Measurements from ENCODE around the gene MIAT. TPM values are rescaled to one million over a fixed set of nuclear protein-coding genes. Genes with fewer than 3 reads are reported as not detected.
"Not testable (repeated sequence)": the region's sequence is repeated elsewhere in the genome, so short reads cannot be mapped to it uniquely, and the experiment has no call there.

MIAT gene
- total RNA-seq, 1 donor from 2014 or later = 1.4 TPM

DNA sequence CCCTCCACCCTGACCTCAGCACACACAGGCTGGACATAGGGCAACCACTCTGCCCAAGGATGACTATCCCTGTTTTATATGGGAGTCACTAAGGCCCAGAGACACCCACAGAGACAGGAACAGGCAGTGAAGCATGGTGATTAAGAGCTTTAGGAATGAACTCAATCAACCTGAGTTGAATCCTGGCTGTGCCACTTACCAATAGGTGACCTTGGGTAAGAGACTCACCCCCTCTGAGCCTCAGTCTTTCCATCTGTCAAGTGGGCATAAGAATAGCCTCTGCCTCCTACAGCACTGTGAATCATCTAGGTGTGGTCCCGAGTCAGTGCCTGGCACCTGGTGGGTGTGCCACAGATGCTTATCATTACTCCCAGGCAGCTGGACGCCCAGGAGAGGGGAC, 46.4 kb upstream of the MIAT start:
- no peaks in the 10 kb centered on the region for H3K4me1 Mint-ChIP-seq (ENCODE audit: low read depth)
- no peaks in the 10 kb centered on the region for H3K36me3 Mint-ChIP-seq (ENCODE audit: insufficient read depth)
- DNase-seq (ENCODE audit: low spot score, unreplicated experiment) = no peak
- no peak overlapping the region for H3K4me3 Mint-ChIP-seq (ENCODE audit: low read depth)
- no peaks in the 10 kb centered on the region for H3K9me3 Mint-ChIP-seq (ENCODE audit: low read depth)
- TF ChIP-seq, protein P1, sequence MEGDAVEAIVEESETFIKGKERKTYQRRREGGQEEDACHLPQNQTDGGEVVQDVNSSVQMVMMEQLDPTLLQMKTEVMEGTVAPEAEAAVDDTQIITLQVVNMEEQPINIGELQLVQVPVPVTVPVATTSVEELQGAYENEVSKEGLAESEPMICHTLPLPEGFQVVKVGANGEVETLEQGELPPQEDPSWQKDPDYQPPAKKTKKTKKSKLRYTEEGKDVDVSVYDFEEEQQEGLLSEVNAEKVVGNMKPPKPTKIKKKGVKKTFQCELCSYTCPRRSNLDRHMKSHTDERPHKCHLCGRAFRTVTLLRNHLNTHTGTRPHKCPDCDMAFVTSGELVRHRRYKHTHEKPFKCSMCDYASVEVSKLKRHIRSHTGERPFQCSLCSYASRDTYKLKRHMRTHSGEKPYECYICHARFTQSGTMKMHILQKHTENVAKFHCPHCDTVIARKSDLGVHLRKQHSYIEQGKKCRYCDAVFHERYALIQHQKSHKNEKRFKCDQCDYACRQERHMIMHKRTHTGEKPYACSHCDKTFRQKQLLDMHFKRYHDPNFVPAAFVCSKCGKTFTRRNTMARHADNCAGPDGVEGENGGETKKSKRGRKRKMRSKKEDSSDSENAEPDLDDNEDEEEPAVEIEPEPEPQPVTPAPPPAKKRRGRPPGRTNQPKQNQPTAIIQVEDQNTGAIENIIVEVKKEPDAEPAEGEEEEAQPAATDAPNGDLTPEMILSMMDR (IDR thresholded peaks at IDR 0.05; ENCODE audit: unreplicated experiment) = no peak
- H3K27ac Mint-ChIP-seq = no peak overlapping the region
- peaks cover 39% of the 10 kb centered on the region for H3K27me3 Mint-ChIP-seq

DNA sequence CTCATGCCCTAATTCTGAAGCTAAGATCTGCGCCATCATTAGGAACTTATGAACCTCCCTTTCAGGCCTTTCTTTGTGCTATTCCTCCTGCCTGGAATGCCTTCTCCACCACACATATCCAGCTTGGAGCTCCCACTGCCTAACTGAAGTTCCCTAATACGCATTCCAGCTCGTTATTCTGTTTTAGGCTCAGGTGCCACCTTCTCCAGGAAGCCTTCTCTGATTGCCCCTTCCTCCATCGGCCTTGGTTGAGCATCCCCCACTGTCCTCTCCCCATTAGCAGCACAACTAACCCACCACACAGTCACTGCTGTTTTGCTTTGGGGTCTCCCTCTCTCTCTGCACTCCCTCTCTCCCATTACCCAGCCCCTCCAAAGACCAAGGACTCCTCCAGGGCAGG, 44.7 kb upstream of the MIAT start:
- Mint-ChIP-seq H3K27ac (no peak overlapping the region), H3K4me3 (ENCODE audit: low read depth) (no peak overlapping the region), H3K36me3 (ENCODE audit: insufficient read depth) (no peaks in the 10 kb centered on the region), H3K27me3 (peaks cover 54% of the 10 kb centered on the region), H3K4me1 (ENCODE audit: low read depth) (no peaks in the 10 kb centered on the region), H3K9me3 (ENCODE audit: low read depth) (no peaks in the 10 kb centered on the region)
- no peak for DNase-seq (ENCODE audit: low spot score, unreplicated experiment)
- TF ChIP-seq, protein P1 (IDR thresholded peaks at IDR 0.05; ENCODE audit: unreplicated experiment) = no peak

DNA sequence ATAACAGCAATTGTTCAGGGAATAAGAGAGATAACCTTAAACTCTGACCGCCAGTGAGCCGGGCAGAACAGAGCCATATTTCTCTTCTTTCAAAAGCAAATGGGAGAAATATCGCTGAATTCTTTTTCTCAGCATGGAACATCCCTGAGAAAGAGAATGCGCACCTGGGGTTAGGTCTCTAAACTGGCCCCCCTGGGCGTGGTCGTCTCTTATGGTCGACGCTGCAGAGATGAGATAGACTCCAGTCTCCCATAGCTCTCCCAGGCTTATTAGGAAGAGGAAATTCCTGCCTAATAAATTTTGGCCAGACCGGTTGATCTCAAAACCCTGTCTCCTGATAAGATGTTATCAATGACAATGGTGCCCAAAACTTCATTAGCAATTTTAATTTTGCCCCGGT, 43.6 kb upstream of the MIAT start:
- not testable (repeated sequence) for H3K4me1 Mint-ChIP-seq (ENCODE audit: low read depth); H3K4me3 Mint-ChIP-seq (ENCODE audit: low read depth); H3K27ac Mint-ChIP-seq; H3K36me3 Mint-ChIP-seq (ENCODE audit: insufficient read depth); H3K9me3 Mint-ChIP-seq (ENCODE audit: low read depth); DNase-seq (ENCODE audit: low spot score, unreplicated experiment)
- peaks cover 54% of the 10 kb centered on the region for H3K27me3 Mint-ChIP-seq

DNA sequence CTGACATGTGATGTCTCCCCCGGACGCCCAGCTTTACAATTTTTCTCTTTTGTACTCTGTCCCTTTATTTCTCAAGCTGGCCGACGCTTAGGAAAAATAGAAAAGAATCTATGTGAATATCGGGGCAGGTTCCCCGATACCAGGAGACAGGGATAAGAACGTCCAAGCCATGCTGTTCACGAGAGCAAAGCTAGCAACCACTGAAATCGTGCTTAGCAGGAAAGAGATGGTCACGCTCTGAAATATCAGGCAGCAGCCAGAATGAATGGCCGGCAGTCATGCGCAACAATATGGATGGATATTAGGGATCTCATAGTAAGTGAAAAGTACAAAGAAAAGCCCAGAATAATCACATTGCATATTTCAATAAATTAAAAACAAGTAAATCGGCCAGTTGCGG, 43.1 kb upstream of the MIAT start:
- Mint-ChIP-seq H3K36me3 (ENCODE audit: insufficient read depth) (no peaks in the 10 kb centered on the region), H3K27me3 (peaks cover 53% of the 10 kb centered on the region), H3K4me1 (ENCODE audit: low read depth) (no peaks in the 10 kb centered on the region), H3K4me3 (ENCODE audit: low read depth) (no peak overlapping the region), H3K9me3 (ENCODE audit: low read depth) (no peaks in the 10 kb centered on the region), H3K27ac (no peak overlapping the region)
- no peak for DNase-seq (ENCODE audit: low spot score, unreplicated experiment)
- TF ChIP-seq, protein P1 (IDR thresholded peaks at IDR 0.05; ENCODE audit: unreplicated experiment) = no peak

DNA sequence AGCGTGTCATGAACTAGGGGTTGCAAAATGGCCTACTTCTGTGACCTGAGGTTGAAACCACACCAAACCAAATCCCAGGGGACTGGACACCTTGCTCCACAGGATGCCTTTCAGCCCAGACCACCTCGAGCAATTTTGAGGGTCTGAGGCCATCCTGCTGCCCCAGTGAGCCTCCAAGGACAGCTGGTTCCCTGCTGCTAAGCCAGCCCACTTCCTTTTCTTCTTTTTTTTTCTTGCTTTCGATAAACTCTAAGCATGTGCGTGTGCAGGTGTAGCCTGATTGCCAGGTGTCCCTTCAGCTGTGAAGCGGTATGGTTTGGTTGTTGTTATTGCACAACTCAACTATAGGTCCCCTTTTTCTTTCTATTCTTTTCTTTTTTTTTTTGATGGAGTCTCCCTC, 42.2 kb upstream of the MIAT start:
- TF ChIP-seq, protein P1 (IDR thresholded peaks at IDR 0.05; ENCODE audit: unreplicated experiment) = no peak
- H3K9me3 Mint-ChIP-seq (ENCODE audit: low read depth) = no peaks in the 10 kb centered on the region
- no peak for DNase-seq (ENCODE audit: low spot score, unreplicated experiment)
- no peaks in the 10 kb centered on the region for H3K36me3 Mint-ChIP-seq (ENCODE audit: insufficient read depth)
- H3K27ac Mint-ChIP-seq = no peak overlapping the region
- no peak overlapping the region for H3K4me3 Mint-ChIP-seq (ENCODE audit: low read depth)
- peaks cover 49% of the 10 kb centered on the region for H3K27me3 Mint-ChIP-seq
- no peaks in the 10 kb centered on the region for H3K4me1 Mint-ChIP-seq (ENCODE audit: low read depth)

DNA sequence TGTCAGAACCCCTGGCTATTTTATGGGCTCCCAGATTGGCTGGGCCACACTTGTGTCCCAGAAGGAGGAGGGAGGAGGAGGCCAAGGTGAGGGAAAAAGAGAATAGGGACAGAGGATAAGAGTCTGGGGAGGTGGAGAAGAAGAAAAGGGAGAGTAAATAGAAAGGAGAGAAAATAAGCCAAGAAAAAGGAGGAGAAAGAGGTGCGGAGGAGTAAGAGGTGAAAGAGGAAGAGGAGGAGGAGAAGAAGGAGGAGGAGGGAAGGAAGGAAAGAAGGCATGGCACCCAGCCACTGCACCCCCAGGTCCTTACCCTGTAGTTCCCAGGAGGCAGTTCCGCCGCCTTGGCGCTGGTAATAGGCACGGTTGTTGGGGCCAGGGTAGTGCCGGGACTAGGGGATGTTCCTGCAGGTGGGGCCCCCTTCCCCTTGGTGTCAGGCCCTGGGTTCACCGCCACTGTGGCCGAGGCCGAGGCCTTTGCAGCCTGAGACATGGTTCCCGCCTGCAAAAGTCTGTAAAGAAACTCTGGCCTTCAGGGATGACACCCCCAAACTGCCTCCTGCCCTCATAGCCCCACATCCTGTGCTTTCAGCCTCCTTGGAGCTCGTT, 41.5 kb upstream of the MIAT start:
- Mint-ChIP-seq H3K27ac (no peak overlapping the region), H3K27me3 (peaks cover 49% of the 10 kb centered on the region), H3K4me1 (ENCODE audit: low read depth) (no peaks in the 10 kb centered on the region), H3K36me3 (ENCODE audit: insufficient read depth) (no peaks in the 10 kb centered on the region), H3K9me3 (ENCODE audit: low read depth) (no peaks in the 10 kb centered on the region), H3K4me3 (ENCODE audit: low read depth) (no peak overlapping the region)
- DNase-seq (ENCODE audit: low spot score, unreplicated experiment) = no peak
- TF ChIP-seq, protein P1 (IDR thresholded peaks at IDR 0.05; ENCODE audit: unreplicated experiment) = no peak
